Fibroblast of pulmonary artery (primary cell): ENCODE results near the gene QRICH2.
A peak's percentile ranks its signal among the peaks of the same experiment; 100 is the strongest.

ENCODE experiments used
- DNase-seq: peaks from one replicate; pipeline ENCODE4 v3.0.0-alpha.2; 2010; ENCODE audit warnings: low read depth
- H3K4me3 ChIP-seq: replicated peaks from 2 replicates; pipeline ENCODE4 v1.5.1; 2011; ENCODE audit warnings: low read depth, mild to moderate bottlenecking, control low read depth, low read length, moderate library complexity
- CTCF ChIP-seq: IDR thresholded peaks from 2 replicates; pipeline ENCODE4 v1.5.1; 2011; ENCODE audit warnings: mild to moderate bottlenecking, control low read depth, low read length, inconsistent platforms; ENCODE audit errors: missing control alignments

QRICH2 gene

GRCh38 chr17:76243826-76244679, 64.0 kb downstream of the QRICH2 start:
- no peak for DNase-seq

GRCh38 chr17:76241691-76242255, 66.3 kb downstream of the QRICH2 start:
- no peak for DNase-seq
- no peak for TF ChIP-seq CTCF
- no peak overlapping the region for H3K4me3 ChIP-seq

More at GRCh38 chr17:76243826-76244679, 64.0 kb downstream of the QRICH2 start:
- TF ChIP-seq CTCF = no peak
- no peak overlapping the region for H3K4me3 ChIP-seq

- no peak for TF ChIP-seq CTCF
- peak overlapping the region; percentile 55 for H3K4me3 ChIP-seq
- DNase-seq = no peak
Measured at GRCh38 chr17:76241204-76241538, 66.9 kb downstream of the QRICH2 start.

- no peak for TF ChIP-seq CTCF
- H3K4me3 ChIP-seq = peak within 1 kb of the TSS; percentile 55
- peak; percentile 33 for DNase-seq
Measured at GRCh38 chr17:76240461-76241203, 67.4 kb downstream of the QRICH2 start, which contains the start of gene RNF157. Gene RNF157 (minus strand): TSS chr17:76240493. CDS start chr17:76240240, 253 bp downstream.

- no peak overlapping the region for H3K4me3 ChIP-seq
- no peak for DNase-seq
- no peak for TF ChIP-seq CTCF
Measured at GRCh38 chr17:76239538-76240274, 68.4 kb downstream of the QRICH2 start.

GRCh38 chr17:76238847-76239537, 69.1 kb downstream of the QRICH2 start:
- DNase-seq = no peak
- TF ChIP-seq CTCF = no peak
- no peak overlapping the region for H3K4me3 ChIP-seq
